Neutrophil (primary cell): ENCODE results near the gene NRXN3.

ENCODE experiments used
- H3K27ac ChIP-seq: fragments of 200-600 bp; sonication (generic); 2 replicates; pipeline ENCODE4 v1.5.1; 2016; ENCODE audit warnings: mild to moderate bottlenecking, moderate library complexity
- H3K27me3 ChIP-seq: fragments of 200-600 bp; sonication (generic); 2 replicates; pipeline ENCODE4 v1.6.0; 2016; ENCODE audit warnings: mild to moderate bottlenecking
- H3K36me3 ChIP-seq: fragments of 200-600 bp; sonication (generic); 2 replicates; pipeline ENCODE4 v1.5.1; 2017
- H3K4me1 ChIP-seq, 2 experiments: fragments of 200-600 bp in 1 of 2; sonication (generic) in 1 of 2; 1 replicate in 1 of 2; 2 replicates in 1 of 2; pipeline versions ENCODE4 v1.5.1 to v1.6.1; 2013 to 2016; ENCODE audit warnings: low read depth in 1 of 2, low read length in 1 of 2, mild to moderate bottlenecking in 1 of 2, moderate library complexity in 1 of 2; ENCODE audit not compliant: control insufficient read depth in 1 of 2, insufficient read depth in 1 of 2
- H3K4me3 ChIP-seq, 2 experiments: fragments of 200-600 bp in 1 of 2; sonication (generic) in 1 of 2; 1 replicate in 1 of 2; 2 replicates in 1 of 2; pipeline ENCODE4 v1.5.1; 2013 to 2016; ENCODE audit warnings: low read depth in 1 of 2, low read length in 1 of 2, mild to moderate bottlenecking in 1 of 2, moderate library complexity in 1 of 2
- H3K9me3 ChIP-seq: fragments of 200-600 bp; sonication (generic); 2 replicates; pipeline ENCODE4 v1.5.1; 2016
- CTCF ChIP-seq: fragments of 200-600 bp; sonication (generic); IDR thresholded peaks from 2 replicates; pipeline ENCODE4 v1.5.1; 2016; ENCODE audit warnings: antibody characterized with exemption

The NRXN3 gene

DNA sequence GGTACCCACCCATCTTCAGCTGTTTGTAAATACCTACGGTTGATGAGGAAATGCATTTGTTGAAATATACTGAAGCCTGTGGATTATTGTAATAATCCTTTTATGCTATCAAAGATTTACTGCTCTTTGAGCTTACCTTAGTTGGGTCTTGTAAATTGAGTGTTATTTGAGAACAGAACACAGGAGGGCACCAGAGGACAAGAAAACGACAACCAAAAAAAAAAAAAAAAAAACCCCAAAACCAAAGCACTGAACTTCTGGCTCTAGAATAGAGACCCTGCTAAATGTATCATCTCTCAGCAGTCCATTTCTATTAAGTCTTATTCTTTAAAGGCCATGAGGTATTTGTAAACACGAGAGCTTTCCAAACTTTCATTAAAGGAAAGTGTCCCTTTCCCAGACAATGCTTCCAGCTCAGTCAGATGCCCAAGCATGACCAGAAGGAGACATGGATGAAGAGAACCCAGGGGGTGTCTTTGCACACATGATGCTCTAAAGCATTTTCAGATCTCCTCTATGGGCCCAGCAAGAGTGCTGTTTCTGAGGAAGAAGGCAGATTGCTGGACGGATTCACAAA is 763.9 kb downstream of the NRXN3 start:
- no peaks in the 10 kb centered on the region for H3K27me3 ChIP-seq
- no peaks in the 10 kb centered on the region for H3K36me3 ChIP-seq
- no peak overlapping the region for H3K27ac ChIP-seq
- TF ChIP-seq CTCF: no peak
- no peaks in the 10 kb centered on the region for H3K4me1 ChIP-seq
- H3K9me3 ChIP-seq: no peaks in the 10 kb centered on the region
- H3K4me3 ChIP-seq: no peak overlapping the region

DNA sequence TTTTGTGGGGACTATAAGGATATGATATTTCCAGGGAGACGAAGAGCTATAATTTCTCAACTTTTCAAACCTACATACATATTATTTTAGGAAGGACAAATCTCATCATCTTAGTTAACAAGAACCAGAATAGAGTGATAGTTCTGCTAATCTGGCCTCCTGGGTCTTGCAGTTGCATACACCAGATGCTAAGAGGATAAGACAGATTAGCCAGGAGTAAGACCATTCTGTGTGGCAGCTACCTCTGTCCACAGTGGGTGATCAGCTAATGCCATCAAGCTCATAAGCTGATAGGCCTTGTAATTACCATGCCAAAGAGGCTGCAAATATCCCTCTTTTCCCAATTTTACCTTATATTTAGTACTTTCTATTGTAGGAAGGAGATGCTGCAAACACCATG is 776.8 kb downstream of the NRXN3 start:
- Histone ChIP-seq H3K9me3 (no peaks in the 10 kb centered on the region), H3K36me3 (no peaks in the 10 kb centered on the region), H3K27ac (no peak overlapping the region), H3K4me3 (no peak overlapping the region), H3K27me3 (peaks cover 14% of the 10 kb centered on the region), H3K4me1 (no peaks in the 10 kb centered on the region)
- no peak for TF ChIP-seq CTCF

DNA sequence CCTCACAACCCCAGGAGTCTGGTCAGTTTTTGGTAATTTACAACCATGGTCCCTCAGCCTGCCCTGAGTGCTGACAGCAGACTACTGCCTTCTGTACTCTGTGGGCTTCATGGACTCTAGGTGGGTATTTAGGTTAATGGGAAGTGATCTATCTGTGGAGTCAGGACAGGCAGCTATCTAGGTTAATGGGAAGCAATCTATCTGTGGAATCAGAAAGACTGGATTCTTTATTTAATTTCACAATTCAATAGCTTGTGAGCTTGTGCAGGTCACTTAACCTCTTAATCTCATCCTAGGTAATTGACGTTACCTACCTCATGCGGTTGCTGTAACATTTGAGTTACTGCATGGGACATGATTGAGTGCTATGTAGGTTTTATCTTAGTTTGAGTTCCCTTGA is 777.5 kb downstream of the NRXN3 start:
- Histone ChIP-seq H3K36me3 (no peaks in the 10 kb centered on the region), H3K4me1 (no peaks in the 10 kb centered on the region), H3K9me3 (no peaks in the 10 kb centered on the region), H3K27me3 (peaks cover 16% of the 10 kb centered on the region), H3K4me3 (no peak overlapping the region), H3K27ac (no peak overlapping the region)
- TF ChIP-seq CTCF: no peak

DNA sequence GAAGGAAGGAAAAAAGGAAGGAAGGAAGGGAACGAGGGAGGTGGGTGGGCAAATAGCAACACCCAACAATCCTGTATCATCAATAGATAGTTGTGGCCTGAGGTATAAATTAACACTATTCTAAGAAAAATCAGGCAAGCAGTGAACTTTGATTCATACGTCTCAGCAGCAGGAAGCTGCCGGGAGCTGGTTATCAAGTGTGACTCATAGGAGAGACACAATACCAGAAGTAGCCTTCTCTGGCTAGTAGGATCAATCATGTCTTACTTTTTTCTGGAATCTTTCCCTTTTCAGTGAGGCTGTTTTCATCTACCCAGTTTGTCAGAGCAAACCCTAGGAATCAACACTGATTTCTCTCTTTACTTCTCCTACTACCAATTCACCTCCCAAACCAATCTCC is 780.5 kb downstream of the NRXN3 start:
- H3K36me3 ChIP-seq: no peaks in the 10 kb centered on the region
- no peak overlapping the region for H3K4me3 ChIP-seq
- no peak overlapping the region for H3K27ac ChIP-seq
- H3K4me1 ChIP-seq: no peaks in the 10 kb centered on the region
- H3K9me3 ChIP-seq: no peaks in the 10 kb centered on the region
- H3K27me3 ChIP-seq: peaks cover 13% of the 10 kb centered on the region
- no peak for TF ChIP-seq CTCF

DNA sequence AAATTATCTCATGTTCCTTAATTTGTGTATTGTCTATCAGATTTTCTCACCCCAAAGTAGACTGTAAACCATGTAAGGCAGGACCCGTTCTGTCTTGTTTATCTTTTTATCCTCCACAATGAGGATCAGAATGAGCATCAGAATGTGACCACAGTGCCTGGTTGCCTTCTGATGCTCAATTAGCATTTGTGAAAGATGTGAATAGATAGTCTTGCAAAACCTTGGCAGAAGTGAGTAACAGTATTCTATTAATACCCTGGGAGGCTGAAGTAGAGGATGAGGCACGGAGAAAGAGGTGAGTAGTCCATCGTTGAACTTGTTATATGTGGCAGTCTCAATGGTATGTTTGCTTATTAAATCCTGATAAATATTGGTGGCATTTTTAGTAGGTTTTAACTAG is 781.4 kb downstream of the NRXN3 start:
- Histone ChIP-seq H3K9me3 (no peaks in the 10 kb centered on the region), H3K4me1 (no peaks in the 10 kb centered on the region), H3K36me3 (no peaks in the 10 kb centered on the region), H3K4me3 (no peak overlapping the region), H3K27me3 (peaks cover 13% of the 10 kb centered on the region), H3K27ac (no peak overlapping the region)
- TF ChIP-seq CTCF: no peak
